Activated naive CD4-positive, alpha-beta T cell treated with anti-CD3 and anti-CD28 coated beads, Interleukin-2, amount 50 U/mL, for 24 hours (primary cell): ENCODE data around the gene KPNA6.
"Not testable (repeated sequence)": the region's sequence is repeated elsewhere in the genome, so short reads cannot be mapped to it uniquely, and the experiment has no call there.

ENCODE experiments used
- H3K27ac Mint-ChIP-seq: one replicate; pipeline ENCODE4 v1.8.0; 2021; ENCODE audit warnings: mild to moderate bottlenecking, mixed read lengths
- H3K27me3 Mint-ChIP-seq: one replicate; pipeline ENCODE4 v1.8.0; 2021; ENCODE audit warnings: mixed read lengths
- H3K36me3 Mint-ChIP-seq: one replicate; pipeline ENCODE4 v1.8.0; 2021; ENCODE audit warnings: mixed read lengths
- H3K4me1 Mint-ChIP-seq: one replicate; pipeline ENCODE4 v1.8.0; 2021; ENCODE audit warnings: mixed read lengths
- H3K4me3 Mint-ChIP-seq: one replicate; pipeline ENCODE4 v1.8.0; 2021; ENCODE audit warnings: mild to moderate bottlenecking, mixed read lengths
- H3K9me3 Mint-ChIP-seq: one replicate; pipeline ENCODE4 v1.8.0; 2021; ENCODE audit warnings: mixed read lengths

KPNA6 gene

GRCh38 chr1:32107742-32108661 is at the start of gene KPNA6:
KPNA6 (plus strand) TSS chr1:32108056; CDS start chr1:32108131, 75 bp downstream.
- Mint-ChIP-seq H3K9me3 (no peaks in the 10 kb centered on the region), H3K27ac (peak within 1 kb of the TSS; percentile 97), H3K4me1 (peaks cover 42% of the 10 kb centered on the region), H3K4me3 (peak within 1 kb of the TSS; percentile 93), H3K27me3 (no peaks in the 10 kb centered on the region), H3K36me3 (peaks cover 1% of the 10 kb centered on the region)

- Mint-ChIP-seq H3K27ac (no peak overlapping the region), H3K9me3 (no peaks in the 10 kb centered on the region), H3K4me3 (no peak overlapping the region), H3K4me1 (peaks cover 11% of the 10 kb centered on the region), H3K27me3 (no peaks in the 10 kb centered on the region), H3K36me3 (peaks cover 6% of the 10 kb centered on the region)
These were observed 46.9 kb upstream of the KPNA6 start for GRCh38 chr1:32060914-32061313.

GRCh38 chr1:32062867-32063230 is 45.0 kb upstream of the KPNA6 start:
- peak overlapping the region; percentile 85 for H3K27ac Mint-ChIP-seq
- no peaks in the 10 kb centered on the region for H3K9me3 Mint-ChIP-seq
- peaks cover 6% of the 10 kb centered on the region for H3K36me3 Mint-ChIP-seq
- no peak overlapping the region for H3K4me3 Mint-ChIP-seq
- peaks cover 20% of the 10 kb centered on the region for H3K4me1 Mint-ChIP-seq
- H3K27me3 Mint-ChIP-seq = no peaks in the 10 kb centered on the region

- Mint-ChIP-seq H3K36me3 (peaks cover 6% of the 10 kb centered on the region), H3K9me3 (no peaks in the 10 kb centered on the region), H3K4me3 (no peak overlapping the region), H3K27me3 (no peaks in the 10 kb centered on the region), H3K4me1 (peaks cover 20% of the 10 kb centered on the region), H3K27ac (peak overlapping the region; percentile 14)
These were observed 44.6 kb upstream of the KPNA6 start for GRCh38 chr1:32063261-32063681.

GRCh38 chr1:32065613-32066488 is 42.0 kb upstream of the KPNA6 start:
- peaks cover 24% of the 10 kb centered on the region for H3K4me1 Mint-ChIP-seq
- H3K4me3 Mint-ChIP-seq, H3K27me3 Mint-ChIP-seq, H3K9me3 Mint-ChIP-seq, H3K36me3 Mint-ChIP-seq, H3K27ac Mint-ChIP-seq: not testable (repeated sequence)

- no peaks in the 10 kb centered on the region for H3K27me3 Mint-ChIP-seq
- no peaks in the 10 kb centered on the region for H3K9me3 Mint-ChIP-seq
- H3K36me3 Mint-ChIP-seq = peaks cover 2% of the 10 kb centered on the region
- no peak overlapping the region for H3K4me3 Mint-ChIP-seq
- H3K27ac Mint-ChIP-seq = no peak overlapping the region
- H3K4me1 Mint-ChIP-seq = peaks cover 24% of the 10 kb centered on the region
These were observed 41.4 kb upstream of the KPNA6 start for GRCh38 chr1:32066489-32066873.

- Mint-ChIP-seq H3K4me3 (no peak overlapping the region), H3K9me3 (no peaks in the 10 kb centered on the region), H3K4me1 (peaks cover 35% of the 10 kb centered on the region), H3K36me3 (no peaks in the 10 kb centered on the region), H3K27me3 (no peaks in the 10 kb centered on the region), H3K27ac (no peak overlapping the region)
These were observed 38.8 kb upstream of the KPNA6 start for GRCh38 chr1:32068957-32069588.

GRCh38 chr1:32071758-32072621 is 35.9 kb upstream of the KPNA6 start:
- Mint-ChIP-seq H3K4me1 (peaks cover 38% of the 10 kb centered on the region), H3K27ac (peak overlapping the region; percentile 71)

GRCh38 chr1:32072622-32073298 is 35.1 kb upstream of the KPNA6 start, which contains the start of gene TMEM39B:
TMEM39B (plus strand) TSS chr1:32072939; CDS start chr1:32073048, 109 bp downstream.
- Mint-ChIP-seq H3K36me3 (peaks cover 1% of the 10 kb centered on the region), H3K4me3 (peak within 1 kb of the TSS; percentile 88), H3K4me1 (peaks cover 45% of the 10 kb centered on the region), H3K27ac (peak within 1 kb of the TSS; percentile 71), H3K27me3 (no peaks in the 10 kb centered on the region), H3K9me3 (no peaks in the 10 kb centered on the region)

More at GRCh38 chr1:32071758-32072621, 35.9 kb upstream of the KPNA6 start:
- peak overlapping the region; percentile 88 for H3K4me3 Mint-ChIP-seq
- no peaks in the 10 kb centered on the region for H3K36me3 Mint-ChIP-seq
- no peaks in the 10 kb centered on the region for H3K27me3 Mint-ChIP-seq
- H3K9me3 Mint-ChIP-seq = no peaks in the 10 kb centered on the region

GRCh38 chr1:32073299-32074229 is 34.3 kb upstream of the KPNA6 start:
- Mint-ChIP-seq H3K4me3 (peak overlapping the region; percentile 88), H3K36me3 (peaks cover 1% of the 10 kb centered on the region), H3K9me3 (no peaks in the 10 kb centered on the region), H3K27ac (peak overlapping the region; percentile 71), H3K4me1 (peaks cover 45% of the 10 kb centered on the region), H3K27me3 (no peaks in the 10 kb centered on the region)

- Mint-ChIP-seq H3K27ac (peak overlapping the region; percentile 81), H3K4me1 (peaks cover 45% of the 10 kb centered on the region), H3K36me3 (peaks cover 1% of the 10 kb centered on the region), H3K9me3 (no peaks in the 10 kb centered on the region), H3K27me3 (no peaks in the 10 kb centered on the region), H3K4me3 (peak overlapping the region; percentile 2)
These were observed 33.0 kb upstream of the KPNA6 start for GRCh38 chr1:32074841-32075240.

GRCh38 chr1:32077451-32077850 is 30.4 kb upstream of the KPNA6 start:
- H3K4me3 Mint-ChIP-seq = no peak overlapping the region
- peak overlapping the region; percentile 80 for H3K27ac Mint-ChIP-seq
- H3K4me1 Mint-ChIP-seq = peaks cover 37% of the 10 kb centered on the region
- no peaks in the 10 kb centered on the region for H3K9me3 Mint-ChIP-seq
- peaks cover 7% of the 10 kb centered on the region for H3K36me3 Mint-ChIP-seq
- H3K27me3 Mint-ChIP-seq = no peaks in the 10 kb centered on the region

GRCh38 chr1:32082022-32082421 is 25.8 kb upstream of the KPNA6 start:
- no peaks in the 10 kb centered on the region for H3K27me3 Mint-ChIP-seq
- peak overlapping the region; percentile 76 for H3K27ac Mint-ChIP-seq
- H3K36me3 Mint-ChIP-seq = peaks cover 13% of the 10 kb centered on the region
- no peak overlapping the region for H3K4me3 Mint-ChIP-seq
- H3K4me1 Mint-ChIP-seq = peaks cover 17% of the 10 kb centered on the region
- H3K9me3 Mint-ChIP-seq = no peaks in the 10 kb centered on the region
